HCEC 1CT (cell line): Measurements from ENCODE around the gene FRMD6.

Experiments
- DNase-seq: peaks from one replicate; pipeline ENCODE4 v3.0.0-alpha.2; 2017

Gene FRMD6

DNA sequence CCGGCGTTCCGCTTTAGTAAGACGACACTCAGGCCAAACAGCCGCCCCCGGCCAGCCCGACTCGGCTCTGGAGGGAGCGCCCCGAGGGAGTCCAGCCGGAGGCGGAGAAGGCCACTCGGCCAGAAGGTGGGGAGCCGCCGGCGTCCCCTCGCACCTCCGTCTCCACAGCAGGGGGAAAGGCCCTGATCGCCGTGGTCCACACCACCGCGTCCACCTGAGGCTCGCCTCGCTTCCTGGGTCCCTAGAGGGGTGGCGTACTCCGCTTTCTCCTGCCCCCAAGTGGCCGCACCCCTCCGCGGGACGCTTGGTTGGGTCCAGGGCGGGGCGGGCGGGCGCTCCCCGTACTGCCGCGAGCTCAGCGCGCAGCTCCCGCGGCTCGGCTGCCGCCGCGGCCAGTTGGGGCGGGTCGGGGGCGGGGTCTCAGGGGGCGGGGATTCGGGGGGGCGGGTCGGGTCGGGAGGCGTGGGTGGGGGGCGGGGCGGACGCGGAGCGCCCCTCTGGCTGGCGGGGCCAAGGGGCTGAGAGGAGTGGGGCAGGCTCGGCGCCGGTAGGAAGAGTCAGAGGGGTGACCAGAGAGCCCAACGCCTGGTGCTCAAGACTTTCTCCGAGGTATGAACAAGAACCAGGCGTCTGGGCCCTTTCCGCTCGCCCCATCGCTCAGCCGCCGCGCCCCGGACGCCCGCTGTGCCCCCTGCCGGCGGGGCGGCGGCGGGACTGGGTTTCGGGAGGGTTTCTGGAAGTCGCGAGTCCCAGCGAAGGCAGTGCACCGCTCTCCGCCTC is at the start of gene FRMD6:
Gene FRMD6 (plus strand): TSS at position 523 of the 780 bp plus-strand sequence. CDS start 37,927 bp downstream, outside the sequence.
- DNase-seq, result peak; percentile 85

DNA sequence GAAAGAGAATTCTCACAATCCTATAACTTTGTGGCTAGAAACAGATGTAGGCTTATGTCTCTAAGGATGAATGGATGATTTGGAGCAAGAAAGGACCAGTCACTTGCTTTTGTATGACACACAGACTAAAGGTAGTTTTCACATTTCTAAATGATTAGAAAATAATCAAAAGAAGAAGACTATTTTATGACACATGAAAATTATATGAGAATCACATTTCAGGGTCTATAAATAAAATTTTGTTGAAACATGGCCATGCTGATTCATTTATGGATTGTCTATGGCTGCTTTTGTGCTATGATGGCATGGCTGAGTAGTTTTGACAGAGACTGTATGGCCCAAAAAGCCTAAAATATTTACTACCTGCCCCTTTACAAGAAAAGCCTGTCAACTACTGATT is 49.4 kb upstream of the FRMD6 start:
- peak; percentile 30 for DNase-seq

DNA sequence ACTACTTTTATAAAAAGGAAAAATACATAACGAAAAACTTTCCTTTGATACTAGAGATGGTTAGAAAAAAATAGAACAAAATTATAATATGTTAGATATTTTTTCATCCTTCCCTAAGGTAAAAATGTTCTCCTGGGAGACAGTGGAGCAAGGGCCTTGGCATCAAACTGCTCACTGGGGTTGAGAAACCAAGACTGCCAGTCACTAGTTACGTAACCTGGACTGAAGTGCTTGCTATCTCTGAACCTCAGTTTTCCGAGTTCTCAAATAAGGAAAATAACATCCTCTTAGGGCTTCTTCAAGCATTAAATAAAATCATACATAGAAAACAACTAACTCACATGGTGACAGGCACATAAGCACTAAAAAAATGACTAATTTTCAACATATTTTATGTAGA is 48.2 kb upstream of the FRMD6 start:
- DNase-seq, result no peak

DNA sequence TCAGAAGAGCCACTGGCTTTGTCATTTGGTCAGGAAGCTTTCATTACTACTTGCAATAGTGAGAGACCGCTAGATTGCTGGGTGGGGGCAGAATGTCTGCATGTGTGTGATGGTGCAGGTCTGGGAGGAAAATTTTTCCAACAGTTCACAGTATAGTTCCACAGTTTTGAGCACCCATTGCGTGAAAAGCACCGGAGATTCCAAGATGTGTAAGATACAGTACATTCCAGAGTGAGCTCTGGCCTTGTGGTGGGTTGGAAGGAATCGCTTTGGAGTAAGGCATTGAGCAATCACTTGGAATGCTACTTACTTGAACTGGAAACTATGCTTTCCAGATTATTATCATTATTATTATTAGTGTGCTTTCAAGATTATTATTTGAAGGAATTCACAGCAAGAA is 47.6 kb upstream of the FRMD6 start:
- DNase-seq, result peak; percentile 92

- DNase-seq, result no peak
These were observed 46.1 kb upstream of the FRMD6 start for GRCh38 chr14:51605575-51605974.

- no peak for DNase-seq
These were observed 44.0 kb upstream of the FRMD6 start for GRCh38 chr14:51607711-51608110.

DNA sequence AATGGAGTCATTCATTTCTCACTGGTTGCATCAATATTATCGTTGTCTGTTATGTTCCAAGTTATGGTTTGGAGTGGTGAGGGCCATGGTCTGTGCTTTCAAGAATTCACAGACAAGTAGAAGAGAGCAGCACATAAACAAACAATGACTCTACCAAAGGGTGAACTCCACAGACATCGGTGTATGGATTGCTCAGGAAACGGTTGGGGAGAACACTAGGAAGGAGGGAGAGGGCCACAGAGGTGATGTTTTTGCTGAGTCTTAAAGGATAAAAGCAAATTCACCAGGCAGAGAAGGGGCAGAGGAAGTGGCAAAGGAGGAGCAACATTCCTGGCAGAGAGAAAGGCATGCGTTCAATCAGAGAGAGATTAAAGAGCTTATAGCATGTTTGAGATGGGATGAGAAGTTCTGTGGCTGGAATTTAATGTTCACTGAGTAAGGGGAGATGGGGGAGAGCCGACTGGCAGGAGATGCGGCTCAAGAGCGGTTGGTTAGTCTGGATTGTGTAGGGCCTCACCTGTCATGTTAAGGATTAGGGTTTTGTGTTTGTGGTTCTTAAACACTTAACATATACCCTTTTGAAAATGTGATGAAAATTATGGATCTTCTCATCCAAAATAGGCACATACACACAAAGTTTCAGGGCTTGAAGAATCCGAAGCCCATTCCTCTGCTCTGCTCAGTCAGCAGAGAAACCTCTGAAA is 42.3 kb upstream of the FRMD6 start:
- no peak for DNase-seq

- peak; percentile 86 for DNase-seq
These were observed 41.8 kb upstream of the FRMD6 start for GRCh38 chr14:51609955-51610283.

- DNase-seq, result no peak
These were observed 40.9 kb upstream of the FRMD6 start for GRCh38 chr14:51610771-51611170.

GRCh38 chr14:51612449-51612848 is 39.3 kb upstream of the FRMD6 start:
- no peak for DNase-seq

GRCh38 chr14:51613416-51613815 is 38.3 kb upstream of the FRMD6 start:
- DNase-seq, result no peak

- DNase-seq, result no peak
These were observed 37.0 kb upstream of the FRMD6 start for GRCh38 chr14:51614707-51615106.

DNA sequence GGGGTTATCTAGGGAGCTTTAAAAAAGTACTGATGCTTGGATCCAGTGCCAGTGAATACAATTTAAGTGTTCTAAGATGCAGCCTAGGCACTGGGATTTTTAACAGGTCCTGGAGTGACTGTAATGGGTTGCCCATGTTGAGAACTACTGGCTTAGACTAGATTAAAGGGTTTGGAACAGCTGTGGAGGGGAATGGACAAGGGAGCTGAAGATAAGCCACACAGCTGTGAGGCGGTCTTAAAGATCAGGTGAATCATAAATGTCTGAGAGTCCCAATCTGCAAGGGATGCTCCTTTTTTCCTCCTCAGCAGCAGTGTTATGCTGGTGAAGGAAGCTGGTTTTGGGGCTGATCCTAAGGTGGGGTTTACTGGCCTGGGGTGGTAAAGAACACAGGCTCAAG is 35.5 kb upstream of the FRMD6 start:
- DNase-seq, result no peak

- DNase-seq, result peak; percentile 89
These were observed 34.8 kb upstream of the FRMD6 start for GRCh38 chr14:51616724-51617409.

GRCh38 chr14:51619561-51619960 is 32.1 kb upstream of the FRMD6 start:
- peak; percentile 47 for DNase-seq

DNA sequence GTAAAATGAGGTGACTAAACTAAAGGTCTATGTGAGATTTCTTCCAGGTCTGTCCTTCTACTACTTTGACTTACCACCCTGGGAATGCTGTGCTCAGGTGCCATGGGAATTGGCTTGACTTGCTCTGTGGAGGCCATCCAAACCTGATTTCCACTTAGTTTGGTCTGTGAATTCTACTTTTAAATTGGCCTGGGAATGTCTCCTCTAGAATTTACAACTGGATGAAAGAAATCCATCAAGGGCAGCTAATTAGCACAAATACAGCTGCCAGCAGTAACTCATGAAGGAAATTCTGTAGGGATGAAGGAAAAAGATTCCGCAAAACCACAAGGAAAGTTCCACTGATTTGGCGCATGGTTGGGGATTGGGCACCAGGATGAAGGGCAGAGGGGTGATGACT is 31.7 kb upstream of the FRMD6 start:
- DNase-seq, result no peak

DNA sequence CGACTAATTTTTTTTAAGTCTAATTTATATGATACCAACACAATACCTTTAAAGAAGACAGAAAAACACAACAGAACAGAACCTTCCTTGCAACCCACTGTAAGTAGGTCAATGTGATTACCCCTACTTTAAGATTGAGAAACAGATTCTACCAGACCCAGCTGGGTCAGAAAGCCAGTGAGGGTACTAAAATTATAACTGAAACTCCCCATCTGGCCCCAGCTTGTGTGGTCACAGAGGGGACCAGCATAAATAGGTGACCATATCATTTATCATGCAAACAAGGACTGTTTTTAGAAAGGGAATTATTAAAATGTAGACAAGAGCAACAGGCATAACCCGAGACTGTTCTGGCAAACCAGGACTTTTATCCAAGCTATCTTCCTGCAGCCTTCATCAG is 30.1 kb upstream of the FRMD6 start:
- no peak for DNase-seq

GRCh38 chr14:51622376-51622775 is 29.3 kb upstream of the FRMD6 start:
- DNase-seq, result no peak

GRCh38 chr14:51624955-51625569 is 26.6 kb upstream of the FRMD6 start:
- DNase-seq, result no peak

GRCh38 chr14:51626185-51626584 is 25.5 kb upstream of the FRMD6 start:
- no peak for DNase-seq

DNA sequence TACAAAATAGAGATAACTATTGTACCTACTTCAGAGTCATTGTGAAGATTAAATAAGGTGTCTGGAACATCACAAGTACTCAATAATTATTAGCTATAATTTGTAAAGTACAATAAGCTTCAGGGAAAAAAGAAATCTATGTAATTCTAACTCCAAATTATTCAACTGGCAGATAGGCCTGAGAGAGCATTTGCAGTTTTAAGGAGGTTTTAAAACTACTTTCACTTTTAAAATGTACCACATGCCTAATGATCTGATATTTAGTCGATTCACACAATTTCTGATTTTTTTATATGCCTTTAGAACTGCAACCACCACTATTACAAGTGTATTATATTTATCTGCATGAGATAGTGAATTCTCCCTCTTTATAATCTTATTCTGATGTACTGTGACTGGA is 24.9 kb upstream of the FRMD6 start:
- DNase-seq, result no peak

DNA sequence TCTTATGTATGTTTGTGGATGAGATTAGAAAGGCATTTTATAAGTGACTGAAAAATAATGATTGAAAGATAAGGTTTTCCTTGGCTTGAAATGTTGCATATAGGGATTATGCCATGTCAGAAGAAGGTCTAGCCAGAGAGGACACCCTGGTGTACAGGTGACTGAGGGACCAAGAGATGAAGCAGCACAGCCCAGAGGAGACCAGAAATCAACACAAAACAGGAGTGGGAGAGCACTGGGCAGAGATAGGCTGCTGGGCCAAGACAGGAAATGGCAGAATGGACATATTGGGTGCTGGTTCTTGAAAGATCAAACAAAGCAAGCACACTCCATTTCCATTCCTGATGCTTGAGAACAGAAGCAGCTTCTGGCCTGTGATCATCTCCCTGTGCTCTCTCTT is 24.4 kb upstream of the FRMD6 start:
- no peak for DNase-seq

DNA sequence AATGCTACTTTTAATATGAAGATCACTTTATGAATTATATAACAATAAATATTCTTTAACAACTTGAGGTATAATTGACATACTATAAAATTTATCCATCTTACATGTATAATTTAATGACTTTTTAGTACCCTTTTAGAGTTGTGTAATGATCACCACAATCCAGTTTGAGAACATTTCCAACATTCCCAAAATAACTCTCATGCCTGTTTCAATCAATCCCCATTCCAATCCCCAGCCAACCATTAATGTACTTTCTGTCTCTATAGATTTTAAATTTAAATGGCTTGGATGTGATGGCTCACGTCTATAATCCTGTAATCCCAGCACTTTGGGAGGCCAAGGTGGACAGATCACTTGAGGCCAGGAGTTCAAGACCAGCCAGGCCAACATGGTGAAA is 23.5 kb upstream of the FRMD6 start:
- no peak for DNase-seq

DNA sequence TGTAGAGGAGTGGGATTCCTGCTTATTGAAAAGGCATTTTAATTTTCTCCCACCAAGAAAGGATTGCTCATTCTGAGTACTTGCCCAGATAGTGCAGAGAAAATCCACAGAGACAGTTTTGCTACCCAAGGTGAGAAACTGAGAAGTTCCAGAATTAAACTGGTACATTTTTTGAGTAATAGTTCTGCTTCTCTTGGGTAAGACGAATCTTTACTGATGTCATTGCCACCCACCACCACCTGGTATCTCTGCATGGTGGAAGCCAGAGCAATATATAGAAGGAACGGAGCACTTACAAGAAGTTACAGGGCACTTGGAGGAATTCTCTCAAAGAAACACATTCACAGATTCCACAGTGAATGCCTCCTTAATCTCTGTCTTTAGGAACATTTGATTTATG is 20.7 kb upstream of the FRMD6 start:
- no peak for DNase-seq
